ENCODE measurements around the gene ATP13A3.
A peak's percentile ranks its signal among the peaks of the same experiment; 100 is the strongest.

Gene ATP13A3

DNA sequence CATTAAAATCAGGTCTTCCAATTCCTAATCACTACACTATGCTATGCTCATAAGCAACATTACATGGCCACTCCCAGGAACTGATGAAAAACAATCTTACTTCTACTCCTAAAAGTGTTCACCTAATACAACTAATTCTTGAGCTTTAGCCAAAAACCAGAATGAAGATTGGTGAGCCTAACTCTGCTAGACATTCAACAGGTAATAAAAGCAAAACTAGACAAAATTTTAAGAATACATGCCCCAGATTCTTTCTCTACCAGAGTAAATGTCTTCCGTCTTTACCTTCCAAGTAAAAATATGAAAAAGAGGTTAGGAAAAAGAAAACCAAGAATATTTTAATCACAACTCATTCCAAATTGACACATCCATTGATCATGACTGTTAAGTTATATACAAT, 31.3 kb downstream of the ATP13A3 start:
- no peak for ATAC-seq (replicated peaks)
- no peaks in the 10 kb centered on the region for H3K9me3 Mint-ChIP-seq
- no peak for DNase-seq
- H3K4me1 Mint-ChIP-seq = no peaks in the 10 kb centered on the region
- H3K4me3 Mint-ChIP-seq = no peak overlapping the region
- no peaks in the 10 kb centered on the region for H3K27me3 Mint-ChIP-seq
- peaks cover 28 to 33% of the 10 kb centered on the region in 2 donors for H3K36me3 Mint-ChIP-seq
- no peak overlapping the region for H3K27ac Mint-ChIP-seq

DNA sequence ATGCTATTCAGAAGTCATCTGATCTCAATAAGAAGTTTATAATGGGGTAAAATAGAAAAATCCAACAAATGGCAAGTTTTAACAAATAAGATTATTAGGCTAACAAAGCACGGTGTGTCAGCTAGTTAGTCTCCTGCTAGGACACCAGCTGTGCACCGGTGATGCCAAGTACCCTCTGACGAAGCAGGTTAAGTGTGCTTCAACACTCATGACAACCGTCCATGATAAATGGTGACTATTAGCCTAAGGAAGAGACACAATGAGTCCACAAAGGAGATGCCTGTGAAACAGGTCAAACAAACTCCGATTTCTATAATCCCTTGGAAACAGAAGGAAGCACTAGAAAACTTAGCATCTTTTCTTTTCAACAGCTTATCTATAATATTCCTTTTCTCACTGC, 36.5 kb downstream of the ATP13A3 start:
- no peak overlapping the region for H3K4me3 Mint-ChIP-seq
- H3K9me3 Mint-ChIP-seq = no peaks in the 10 kb centered on the region
- peaks cover 6 to 14% of the 10 kb centered on the region in 2 donors for H3K4me1 Mint-ChIP-seq
- ATAC-seq (replicated peaks) = no peak
- no peak overlapping the region for H3K27ac Mint-ChIP-seq
- peaks cover 41 to 58% of the 10 kb centered on the region in 2 donors for H3K36me3 Mint-ChIP-seq
- no peaks in the 10 kb centered on the region for H3K27me3 Mint-ChIP-seq
- DNase-seq = no peak

DNA sequence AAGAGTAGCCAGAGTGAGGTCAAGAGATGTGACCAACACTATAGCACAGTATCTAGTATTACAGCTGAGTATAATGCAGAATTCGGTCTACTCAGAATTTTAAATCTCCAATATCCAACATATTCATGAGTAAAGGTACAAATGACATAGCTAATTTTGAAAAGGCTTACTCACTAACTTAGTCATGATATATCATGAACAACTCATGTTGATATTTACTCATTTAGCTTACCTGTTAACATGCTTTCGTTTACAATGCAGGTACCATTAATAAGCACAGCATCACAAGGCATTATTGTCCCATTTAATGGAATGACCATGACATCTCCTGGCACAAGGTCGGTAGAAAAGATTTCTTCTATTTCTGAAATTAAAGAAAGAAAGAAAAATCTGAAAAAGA, 36.9 kb downstream of the ATP13A3 start:
- H3K36me3 Mint-ChIP-seq = peaks cover 43 to 59% of the 10 kb centered on the region in 2 donors
- DNase-seq = no peak
- peaks cover 6 to 14% of the 10 kb centered on the region in 2 donors for H3K4me1 Mint-ChIP-seq
- H3K9me3 Mint-ChIP-seq = no peaks in the 10 kb centered on the region
- H3K27me3 Mint-ChIP-seq = no peaks in the 10 kb centered on the region
- no peak for ATAC-seq (replicated peaks)
- no peak overlapping the region for H3K27ac Mint-ChIP-seq
- H3K4me3 Mint-ChIP-seq = no peak overlapping the region

DNA sequence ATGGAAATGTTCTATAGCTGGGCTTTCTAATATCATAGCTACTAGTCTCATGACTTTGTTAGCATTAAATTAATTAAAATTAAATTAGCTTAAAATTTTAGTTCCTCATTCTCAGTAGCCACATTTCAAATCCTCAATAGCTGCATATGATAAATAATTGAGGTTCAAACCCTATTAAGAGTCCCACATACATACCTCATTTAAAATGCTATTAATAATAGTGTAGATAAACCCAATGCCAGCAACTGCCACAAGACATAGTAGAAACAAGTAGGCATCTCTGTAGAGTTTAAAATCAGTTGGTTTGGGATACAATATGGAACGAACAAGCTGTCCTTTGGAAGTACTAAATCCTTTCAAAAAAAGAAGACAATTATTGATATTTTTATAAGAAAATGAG, 39.1 kb downstream of the ATP13A3 start:
- no peak overlapping the region for H3K4me3 Mint-ChIP-seq
- no peak for ATAC-seq (replicated peaks)
- no peaks in the 10 kb centered on the region for H3K9me3 Mint-ChIP-seq
- H3K4me1 Mint-ChIP-seq = peaks cover 6 to 14% of the 10 kb centered on the region in 2 donors
- H3K36me3 Mint-ChIP-seq = peaks cover 50 to 68% of the 10 kb centered on the region in 2 donors
- no peaks in the 10 kb centered on the region for H3K27me3 Mint-ChIP-seq
- no peak overlapping the region for H3K27ac Mint-ChIP-seq
- DNase-seq = no peak

DNA sequence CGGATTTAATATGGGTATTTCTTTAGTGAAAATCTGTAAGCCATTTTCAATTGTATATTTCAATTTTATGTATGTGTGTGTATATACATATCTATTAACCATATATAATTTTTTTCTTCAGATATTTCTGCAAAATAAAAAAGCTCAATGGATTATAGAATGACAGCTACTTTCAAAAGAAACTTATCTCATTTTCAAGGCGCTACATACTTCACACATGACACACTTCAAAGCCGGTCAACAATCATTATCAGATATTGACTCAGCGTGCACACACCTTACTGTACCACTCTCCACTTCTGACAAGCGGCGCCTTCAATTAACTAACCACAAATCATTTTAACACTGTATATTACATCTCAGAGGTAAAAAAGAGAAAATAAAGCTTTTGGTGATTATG, 39.6 kb downstream of the ATP13A3 start:
- no peaks in the 10 kb centered on the region for H3K9me3 Mint-ChIP-seq
- H3K4me3 Mint-ChIP-seq = no peak overlapping the region
- ATAC-seq (replicated peaks) (no peak), DNase-seq (no peak)
- H3K36me3 Mint-ChIP-seq = peaks cover 51 to 70% of the 10 kb centered on the region in 2 donors
- peaks cover 6 to 14% of the 10 kb centered on the region in 2 donors for H3K4me1 Mint-ChIP-seq
- H3K27ac Mint-ChIP-seq = no peak overlapping the region
- no peaks in the 10 kb centered on the region for H3K27me3 Mint-ChIP-seq

DNA sequence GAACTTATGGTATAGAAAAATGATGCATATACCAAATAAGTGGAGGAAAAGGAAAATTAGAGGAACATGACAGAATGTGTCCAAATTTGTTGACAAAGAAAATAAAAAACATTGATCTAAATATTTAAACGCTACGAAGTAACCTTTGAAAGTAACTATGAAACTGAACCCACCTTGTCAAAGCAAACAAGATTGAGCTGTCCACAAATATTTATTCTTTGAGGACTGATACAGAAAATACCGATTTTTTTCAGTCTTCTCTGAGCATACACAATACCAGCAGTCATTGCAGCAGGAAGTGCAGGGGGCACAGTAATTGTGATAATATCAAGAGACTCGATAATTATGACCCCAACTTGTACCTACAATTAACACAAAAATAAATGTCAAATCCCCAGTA, 40.0 kb downstream of the ATP13A3 start:
- DNase-seq = no peak
- H3K27ac Mint-ChIP-seq = no peak overlapping the region
- no peaks in the 10 kb centered on the region for H3K9me3 Mint-ChIP-seq
- H3K4me1 Mint-ChIP-seq = peaks cover 6 to 14% of the 10 kb centered on the region in 2 donors
- ATAC-seq (replicated peaks) = no peak
- H3K27me3 Mint-ChIP-seq = no peaks in the 10 kb centered on the region
- H3K4me3 Mint-ChIP-seq = no peak overlapping the region
- peaks cover 50 to 71% of the 10 kb centered on the region in 2 donors for H3K36me3 Mint-ChIP-seq

DNA sequence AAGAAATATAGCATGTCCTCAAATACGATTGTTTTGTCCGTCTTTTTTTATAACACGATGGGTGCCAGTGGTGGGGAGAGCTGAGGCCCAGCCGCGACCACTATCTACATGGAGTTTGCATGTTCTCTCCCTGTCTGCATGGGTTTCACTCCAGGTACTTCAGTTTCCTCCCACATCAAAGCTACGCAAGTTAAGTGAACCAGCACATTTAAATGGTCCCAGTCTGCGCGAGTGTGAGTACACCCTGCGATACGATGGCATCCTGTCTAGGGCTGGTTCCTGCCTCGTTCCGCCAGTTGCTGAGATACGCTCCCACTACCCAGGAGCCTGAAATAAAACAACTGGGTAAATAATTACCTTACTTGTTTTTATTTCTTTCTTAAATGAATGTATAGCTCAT, 40.6 kb downstream of the ATP13A3 start:
- Mint-ChIP-seq H3K4me3 (no peak overlapping the region), H3K9me3 (no peaks in the 10 kb centered on the region), H3K4me1 (peaks cover 6 to 14% of the 10 kb centered on the region in 2 donors), H3K36me3 (peaks cover 44 to 67% of the 10 kb centered on the region in 2 donors), H3K27ac (peak overlapping the region; percentile 42), H3K27me3 (no peaks in the 10 kb centered on the region)
- ATAC-seq (replicated peaks) = no peak
- DNase-seq = no peak

DNA sequence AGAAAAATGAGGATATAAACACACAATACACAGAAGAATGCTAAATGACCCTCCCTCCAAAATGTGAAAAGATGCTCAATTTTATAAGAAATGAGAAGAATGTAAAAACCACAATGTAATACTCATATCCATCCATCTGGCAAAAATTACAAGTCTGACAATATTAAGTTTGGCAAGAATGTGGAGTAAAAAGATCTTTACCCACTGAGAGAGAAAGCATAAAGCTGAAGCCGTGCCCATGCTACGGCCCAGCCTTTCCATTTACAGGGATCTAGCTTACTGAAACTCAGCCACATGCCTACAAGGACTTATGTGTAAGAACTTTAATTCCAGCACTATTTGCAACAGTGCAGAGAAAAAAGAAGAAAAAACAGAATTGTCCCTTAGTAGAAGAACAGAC, 42.9 kb downstream of the ATP13A3 start:
- Mint-ChIP-seq H3K4me3 (no peak overlapping the region), H3K4me1 (no peaks in the 10 kb centered on the region), H3K36me3 (peaks cover 42 to 64% of the 10 kb centered on the region in 2 donors), H3K9me3 (no peaks in the 10 kb centered on the region), H3K27me3 (no peaks in the 10 kb centered on the region), H3K27ac (no peak overlapping the region)
- ATAC-seq (replicated peaks) (no peak), DNase-seq (no peak)

DNA sequence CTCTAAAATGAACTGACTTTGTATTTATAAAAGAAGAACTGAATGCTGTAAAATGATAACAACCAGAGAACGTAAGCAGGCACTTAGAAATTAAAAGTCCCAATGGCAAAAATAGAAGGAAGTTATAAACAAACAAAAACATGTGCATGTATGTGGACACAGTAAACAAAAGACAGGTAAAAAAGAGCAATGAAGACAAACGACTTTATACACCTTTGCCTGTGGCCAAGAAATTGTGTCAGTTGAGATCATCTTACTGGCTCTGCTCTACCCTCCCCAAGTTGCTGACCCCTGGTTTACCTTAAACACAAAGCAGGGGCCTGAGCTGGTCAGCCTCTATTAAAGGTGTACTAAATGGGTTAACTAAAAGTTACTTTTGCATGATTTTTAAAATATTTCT, 46.0 kb downstream of the ATP13A3 start:
- H3K36me3 Mint-ChIP-seq = peaks cover 47 to 74% of the 10 kb centered on the region in 2 donors
- no peaks in the 10 kb centered on the region for H3K4me1 Mint-ChIP-seq
- no peak for ATAC-seq (replicated peaks)
- DNase-seq = no peak
- H3K9me3 Mint-ChIP-seq = no peaks in the 10 kb centered on the region
- no peaks in the 10 kb centered on the region for H3K27me3 Mint-ChIP-seq
- no peak overlapping the region for H3K4me3 Mint-ChIP-seq
- no peak overlapping the region for H3K27ac Mint-ChIP-seq

DNA sequence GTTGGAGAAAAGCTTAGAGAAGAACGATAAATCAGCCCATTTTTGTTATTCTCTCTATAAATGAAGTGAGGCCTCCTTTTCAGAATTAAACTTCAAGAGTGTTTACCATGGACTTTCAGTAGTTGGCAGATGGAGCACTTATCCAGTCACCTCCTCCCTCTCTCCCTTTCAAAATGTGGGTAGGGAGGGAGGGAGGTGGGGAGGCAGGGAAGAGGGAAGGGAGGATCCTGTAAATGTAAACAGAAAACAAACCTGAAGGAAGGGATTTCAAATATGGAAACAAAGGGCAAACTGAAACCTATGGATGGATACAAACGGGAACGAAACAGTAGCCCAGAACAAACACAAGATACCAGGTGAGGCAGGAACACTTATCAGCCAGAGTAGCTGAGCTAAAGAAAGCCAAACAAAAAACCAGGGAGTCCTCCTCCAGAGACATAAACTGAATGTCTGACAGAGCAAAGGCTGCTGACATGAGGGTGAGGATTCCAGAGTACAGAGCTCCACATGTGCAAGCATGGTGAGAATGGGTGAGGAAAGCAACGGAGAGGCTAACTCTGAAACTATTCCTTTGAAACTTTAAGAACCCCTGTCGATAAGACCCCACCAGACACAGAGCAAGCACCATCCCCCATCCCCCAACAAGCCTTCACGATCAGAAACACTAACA, 46.8 kb downstream of the ATP13A3 start:
- ATAC-seq (replicated peaks) (no peak), DNase-seq (no peak)
- Mint-ChIP-seq H3K9me3 (no peaks in the 10 kb centered on the region), H3K27ac (no peak overlapping the region), H3K4me1 (no peaks in the 10 kb centered on the region), H3K36me3 (peaks cover 46 to 77% of the 10 kb centered on the region in 2 donors), H3K27me3 (no peaks in the 10 kb centered on the region), H3K4me3 (no peak overlapping the region)

DNA sequence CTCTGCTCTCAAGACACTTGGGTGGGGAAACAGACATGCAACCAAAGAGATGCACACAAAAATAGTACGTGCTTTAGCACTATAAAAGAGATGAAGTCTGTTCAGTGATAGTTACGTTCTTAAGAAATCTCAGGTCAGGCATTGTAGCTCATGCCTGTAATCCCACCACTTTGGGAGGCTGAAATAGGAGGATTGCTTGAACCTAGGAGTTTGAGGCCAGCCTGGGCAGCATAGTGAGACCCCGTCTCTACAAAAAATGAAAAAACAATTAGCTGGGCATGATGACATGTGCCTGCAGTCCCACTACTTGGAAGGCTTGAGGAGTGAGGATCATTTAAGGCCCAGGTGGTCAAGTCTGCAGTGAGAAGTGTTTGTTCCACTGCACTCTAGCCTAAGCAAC, 52.3 kb downstream of the ATP13A3 start:
- Mint-ChIP-seq H3K9me3 (no peaks in the 10 kb centered on the region), H3K27ac (no peak overlapping the region), H3K27me3 (no peaks in the 10 kb centered on the region), H3K4me3 (no peak overlapping the region), H3K36me3 (peaks cover 28 to 50% of the 10 kb centered on the region in 2 donors), H3K4me1 (no peaks in the 10 kb centered on the region)
- DNase-seq (no peak), ATAC-seq (replicated peaks) (no peak)

DNA sequence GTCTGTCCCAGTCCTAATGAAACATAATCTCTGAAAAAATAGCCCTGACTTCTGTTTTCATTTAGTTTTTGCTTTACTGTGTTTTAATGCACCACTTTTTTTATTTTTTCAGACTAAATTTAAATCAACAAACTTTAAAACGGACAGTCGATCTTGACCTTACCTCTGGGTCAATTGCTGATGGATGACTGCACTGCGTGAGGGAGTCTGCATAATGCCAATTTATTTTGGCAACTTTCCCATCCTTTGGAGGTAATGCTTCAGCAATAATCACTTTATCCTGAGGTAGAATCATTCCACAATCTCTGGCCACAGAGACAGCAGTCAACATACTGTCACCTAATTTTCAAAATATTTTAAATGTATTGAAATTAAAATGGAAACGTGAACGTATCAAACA, 55.2 kb downstream of the ATP13A3 start:
- Mint-ChIP-seq H3K4me1 (no peaks in the 10 kb centered on the region), H3K4me3 (no peak overlapping the region), H3K27ac (no peak overlapping the region), H3K9me3 (no peaks in the 10 kb centered on the region), H3K27me3 (no peaks in the 10 kb centered on the region), H3K36me3 (peaks cover 29 to 42% of the 10 kb centered on the region in 2 donors)
- DNase-seq (no peak), ATAC-seq (replicated peaks) (no peak)

DNA sequence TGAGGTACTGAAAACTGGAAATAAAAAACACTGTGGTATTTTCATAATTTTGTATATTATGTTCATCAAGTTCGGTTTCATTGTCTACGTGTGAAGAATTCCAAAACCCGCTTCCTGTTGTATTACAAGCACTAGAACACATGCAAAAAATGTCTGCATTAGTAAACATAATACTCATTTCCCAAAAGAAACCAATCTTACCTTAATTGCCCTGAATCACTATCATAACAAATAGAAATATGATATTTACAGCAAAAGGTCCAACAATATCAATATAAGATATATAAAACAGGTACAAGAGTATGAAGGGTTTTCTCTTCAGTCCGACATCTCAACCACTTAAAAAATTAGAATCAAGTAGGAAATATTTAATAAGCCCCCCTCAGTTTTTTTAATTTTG, 61.4 kb downstream of the ATP13A3 start:
- Mint-ChIP-seq H3K4me3 (no peak overlapping the region), H3K36me3 (peaks cover 19 to 38% of the 10 kb centered on the region in 2 donors), H3K27ac (no peak overlapping the region), H3K9me3 (no peaks in the 10 kb centered on the region), H3K27me3 (no peaks in the 10 kb centered on the region), H3K4me1 (no peaks in the 10 kb centered on the region)
- ATAC-seq (replicated peaks) (no peak), DNase-seq (no peak)

DNA sequence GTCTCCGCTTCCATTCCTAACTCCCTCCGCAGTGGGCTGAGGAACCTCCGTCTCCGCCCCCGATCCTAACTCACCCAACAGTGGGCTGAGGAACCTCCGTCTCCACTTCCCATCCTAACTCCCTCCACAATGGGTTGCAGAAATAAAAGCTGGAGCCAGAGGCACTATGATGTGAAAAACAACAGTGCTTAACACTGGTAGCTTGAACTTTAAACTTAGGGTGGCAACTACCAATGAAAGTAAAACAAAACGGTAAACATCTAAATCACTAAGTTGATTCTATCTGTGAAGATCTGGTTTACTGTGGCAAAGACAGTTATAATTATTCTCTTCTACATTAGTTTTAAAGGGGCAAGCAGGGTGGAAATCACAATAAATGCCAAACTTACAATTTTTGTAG, 61.8 kb downstream of the ATP13A3 start:
- Mint-ChIP-seq H3K27ac (no peak overlapping the region), H3K4me3 (no peak overlapping the region), H3K4me1 (no peaks in the 10 kb centered on the region), H3K36me3 (peaks cover 19 to 38% of the 10 kb centered on the region in 2 donors), H3K9me3 (no peaks in the 10 kb centered on the region), H3K27me3 (no peaks in the 10 kb centered on the region)
- ATAC-seq (replicated peaks) (no peak), DNase-seq (no peak)

DNA sequence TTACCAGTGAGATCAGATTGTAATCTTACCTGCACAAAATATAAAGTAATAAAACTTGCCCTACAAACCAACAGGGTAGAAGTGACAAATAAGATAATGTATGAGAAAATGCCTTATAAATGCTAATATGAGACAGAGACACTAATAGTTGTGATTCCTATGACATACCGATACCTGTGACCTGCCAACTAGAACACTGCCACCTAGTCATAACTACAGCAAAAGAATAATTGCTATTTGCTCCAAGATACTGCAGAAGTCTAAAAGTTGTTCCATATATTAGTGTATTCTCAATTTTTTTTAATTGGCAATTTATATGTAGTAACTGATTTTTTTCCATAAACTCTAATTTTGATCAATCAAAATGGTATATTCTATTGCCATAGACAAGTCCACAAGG, 62.4 kb downstream of the ATP13A3 start:
- Mint-ChIP-seq H3K4me3 (no peak overlapping the region), H3K4me1 (no peaks in the 10 kb centered on the region), H3K36me3 (peaks cover 16 to 37% of the 10 kb centered on the region in 2 donors), H3K27ac (no peak overlapping the region), H3K27me3 (no peaks in the 10 kb centered on the region), H3K9me3 (no peaks in the 10 kb centered on the region)
- DNase-seq (no peak), ATAC-seq (replicated peaks) (no peak)

DNA sequence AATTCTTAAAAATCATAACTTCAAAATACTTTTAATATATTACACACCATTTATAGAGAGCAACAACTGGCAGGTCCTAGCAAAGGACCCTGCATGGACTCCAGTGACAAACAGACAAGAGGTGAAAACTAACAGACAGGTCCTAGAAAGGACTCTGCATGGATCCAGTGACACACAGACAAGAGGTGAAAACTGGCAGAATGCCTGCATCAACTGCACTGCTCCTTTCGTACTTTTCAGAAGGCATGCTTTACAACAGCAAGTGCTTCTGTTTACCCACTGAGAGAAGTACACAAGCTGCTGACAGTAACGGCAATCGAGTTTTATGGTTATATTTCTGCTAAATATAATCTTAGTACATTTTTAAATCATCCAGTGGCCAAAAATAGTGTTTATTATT, 63.5 kb downstream of the ATP13A3 start:
- Mint-ChIP-seq H3K4me3 (no peak overlapping the region), H3K27ac (no peak overlapping the region), H3K4me1 (no peaks in the 10 kb centered on the region), H3K36me3 (peaks cover 18 to 37% of the 10 kb centered on the region in 2 donors), H3K27me3 (no peaks in the 10 kb centered on the region), H3K9me3 (no peaks in the 10 kb centered on the region)
- ATAC-seq (replicated peaks) (no peak), DNase-seq (no peak)
